ENCODE data around the gene CLCN3.
"Not testable (repeated sequence)": the region's sequence is repeated elsewhere in the genome, so short reads cannot be mapped to it uniquely, and the experiment has no call there.

Gene CLCN3

GRCh38 chr4:169619958-169620879 lies at the start of gene CLCN3:
CLCN3 (plus strand) TSS chr4:169620578; CDS start chr4:169635929, 15,351 bp downstream.
- peak; percentile 87 for DNase-seq (ENCODE audit: low read depth, low spot score)

DNA sequence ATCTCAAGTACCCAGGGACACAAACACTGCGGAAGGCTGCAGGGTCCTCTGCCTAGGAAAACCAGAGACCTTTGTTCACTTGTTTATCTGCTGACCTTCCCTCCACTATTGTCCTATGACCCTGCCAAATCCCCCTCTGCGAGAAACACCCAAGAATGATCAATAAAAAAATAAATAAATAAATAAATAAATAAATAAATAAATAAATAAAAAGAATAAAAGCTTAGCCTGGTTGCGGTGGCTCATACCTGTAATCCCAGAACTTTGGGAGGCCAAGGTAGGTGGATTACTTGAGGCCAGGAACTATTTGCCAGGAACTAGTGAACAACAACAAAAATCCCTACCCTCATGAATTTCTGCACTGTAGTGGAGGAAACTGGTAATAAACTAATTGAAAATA lies 49.4 kb upstream of the CLCN3 start:
- DNase-seq (ENCODE audit: low read depth, low spot score), result not testable (repeated sequence)

- no peak for DNase-seq (ENCODE audit: low read depth, low spot score)
These were observed 48.9 kb upstream of the CLCN3 start for GRCh38 chr4:169571435-169571834.

GRCh38 chr4:169573889-169574288 lies 46.5 kb upstream of the CLCN3 start:
- DNase-seq (ENCODE audit: low read depth, low spot score), result no peak

- DNase-seq (ENCODE audit: low read depth, low spot score), result no peak
These were observed 38.2 kb upstream of the CLCN3 start for GRCh38 chr4:169582203-169582602.

DNA sequence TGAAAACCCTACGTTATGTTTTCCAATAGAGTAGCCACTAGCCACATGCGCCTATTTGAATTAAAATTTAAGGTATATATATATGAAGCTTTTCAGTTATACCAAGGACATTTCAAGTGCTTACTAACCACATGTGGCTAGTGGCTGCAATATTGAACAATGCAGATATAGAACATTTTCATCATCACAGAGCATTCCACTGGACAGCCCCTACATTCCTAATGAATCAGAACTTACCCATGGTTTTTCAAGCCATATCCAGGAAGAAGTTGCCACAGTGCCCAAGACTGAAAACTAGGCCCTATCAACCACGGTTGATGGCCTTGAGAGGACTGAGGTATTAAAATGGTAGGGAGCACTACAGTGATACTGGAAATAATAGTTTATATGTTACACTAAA lies 37.7 kb upstream of the CLCN3 start:
- DNase-seq (ENCODE audit: low read depth, low spot score), result no peak

- DNase-seq (ENCODE audit: low read depth, low spot score), result no peak
These were observed 36.8 kb upstream of the CLCN3 start for GRCh38 chr4:169583563-169583962.

DNA sequence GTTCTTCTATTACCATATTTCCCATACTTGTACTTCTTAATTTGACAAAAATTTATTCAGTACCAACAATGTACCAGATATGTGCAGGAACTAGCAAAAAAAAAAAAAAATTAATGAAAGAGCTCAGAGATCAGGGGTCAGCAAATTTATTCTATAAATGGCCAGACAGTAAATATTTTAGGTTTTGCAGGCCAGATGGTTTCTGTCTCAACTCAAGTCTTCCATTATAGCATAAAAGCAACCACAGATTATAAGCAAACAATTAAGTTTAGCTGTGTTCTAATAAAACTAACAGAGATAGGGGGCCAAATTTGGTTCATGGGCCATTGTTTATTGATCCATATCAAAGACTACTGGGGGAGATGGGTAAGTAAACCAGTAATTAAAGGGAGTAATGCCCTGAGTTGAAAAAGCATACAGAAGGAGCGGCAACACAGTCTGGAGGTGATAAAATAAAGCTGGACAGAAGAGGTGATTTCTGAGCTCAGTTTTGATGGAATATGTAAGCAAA lies 27.3 kb upstream of the CLCN3 start:
- no peak for DNase-seq (ENCODE audit: low read depth, low spot score)

GRCh38 chr4:169594560-169595195 lies 25.7 kb upstream of the CLCN3 start:
- DNase-seq (ENCODE audit: low read depth, low spot score), result no peak

- no peak for DNase-seq (ENCODE audit: low read depth, low spot score)
These were observed 19.2 kb upstream of the CLCN3 start for GRCh38 chr4:169601016-169601771.

DNA sequence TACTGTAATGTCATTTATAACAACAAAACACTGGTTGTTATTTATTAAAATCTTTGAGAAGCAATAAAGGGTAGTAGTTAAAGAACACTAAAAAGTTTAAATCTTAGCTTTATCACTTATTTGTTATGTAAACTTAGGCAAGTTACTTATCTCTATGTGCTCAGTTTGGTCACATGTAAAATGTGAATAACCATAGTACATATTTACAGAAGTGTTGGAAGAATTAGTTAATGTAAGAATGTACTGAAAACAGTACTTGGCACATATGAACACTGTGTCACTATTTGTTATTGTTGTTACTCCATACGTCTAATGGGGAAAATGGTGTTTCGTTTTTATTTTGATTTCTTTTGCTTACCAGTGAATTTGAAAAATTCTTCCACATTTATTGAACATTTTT lies 17.1 kb upstream of the CLCN3 start:
- DNase-seq (ENCODE audit: low read depth, low spot score), result no peak

GRCh38 chr4:169604131-169604900 lies 16.1 kb upstream of the CLCN3 start:
- DNase-seq (ENCODE audit: low read depth, low spot score), result no peak

DNA sequence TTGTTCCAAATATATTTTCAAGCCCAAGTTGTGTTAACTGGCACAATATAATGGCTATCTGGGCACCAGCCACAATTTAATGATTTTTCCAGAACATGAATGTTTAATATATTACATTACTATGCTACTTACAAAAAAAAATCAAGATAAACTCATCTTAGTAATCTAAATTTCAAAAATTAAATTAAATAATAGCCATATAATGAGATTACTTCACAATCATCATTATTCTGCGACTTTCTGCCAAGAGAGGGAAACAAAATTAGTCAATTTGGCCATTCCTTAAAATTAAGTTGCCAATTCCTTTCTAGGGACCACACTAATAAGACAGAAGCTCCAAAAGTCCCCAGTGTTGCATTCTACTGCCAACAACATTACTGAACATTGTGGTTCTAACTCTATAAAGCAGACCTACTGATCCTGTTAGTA lies 15.5 kb upstream of the CLCN3 start:
- DNase-seq (ENCODE audit: low read depth, low spot score), result no peak

- no peak for DNase-seq (ENCODE audit: low read depth, low spot score)
These were observed 9.2 kb upstream of the CLCN3 start for GRCh38 chr4:169611157-169611556.

- DNase-seq (ENCODE audit: low read depth, low spot score), result peak; percentile 68
These were observed 8.1 kb upstream of the CLCN3 start, which contains the start of gene NEK1 for GRCh38 chr4:169611991-169612870. NEK1 (minus strand) TSS chr4:169612583; CDS start chr4:169602630, 9,953 bp downstream.

DNA sequence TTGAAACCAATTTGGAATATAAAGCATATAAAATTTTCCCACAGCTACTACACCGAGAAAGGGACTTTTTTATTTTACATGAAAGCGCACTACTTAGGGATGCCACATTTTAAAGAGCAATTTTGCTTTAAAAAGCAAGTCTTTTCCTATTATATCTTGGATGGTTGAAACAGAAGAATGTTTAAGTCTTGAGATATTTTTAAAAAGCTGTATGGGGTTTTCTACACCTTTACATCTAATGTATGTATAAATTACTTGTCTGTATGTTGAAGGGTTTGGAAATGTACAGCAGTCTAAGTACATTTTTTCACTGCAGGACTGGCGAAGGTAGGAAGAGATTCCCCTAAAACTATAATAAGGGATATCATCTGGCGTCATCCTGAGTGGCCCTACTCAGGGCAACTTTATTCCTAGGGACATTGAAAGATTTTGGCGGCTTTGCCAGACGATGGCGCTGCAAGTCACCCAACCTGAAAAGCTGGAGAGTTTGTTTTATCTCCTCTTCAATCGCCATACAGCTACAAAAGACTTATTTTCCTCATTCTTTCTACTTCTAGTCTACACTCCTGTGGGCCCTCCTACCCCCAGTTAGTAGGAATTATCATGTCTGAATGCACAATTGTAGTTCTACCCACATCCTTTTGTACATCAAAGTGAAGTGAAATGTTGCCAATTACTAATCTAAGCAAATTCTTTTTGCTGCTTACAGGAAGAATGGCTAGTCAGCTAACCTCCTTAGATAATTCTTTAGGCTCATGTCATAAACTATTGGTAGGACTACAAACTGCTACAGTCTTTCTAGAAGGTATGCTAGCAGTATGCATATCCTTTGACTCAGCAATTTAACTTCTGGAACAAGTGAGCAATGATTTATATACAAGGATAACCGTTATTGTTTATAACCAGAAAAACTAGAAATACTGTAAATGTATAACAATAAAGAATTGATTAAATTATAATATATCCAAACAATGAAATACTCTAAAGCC lies 7.2 kb upstream of the CLCN3 start:
- no peak for DNase-seq (ENCODE audit: low read depth, low spot score)

GRCh38 chr4:169615467-169616106 lies 4.8 kb upstream of the CLCN3 start:
- no peak for DNase-seq (ENCODE audit: low read depth, low spot score)

GRCh38 chr4:169616846-169617245 lies 3.5 kb upstream of the CLCN3 start:
- no peak for DNase-seq (ENCODE audit: low read depth, low spot score)

Data from iPS DF 19.7 (cell line).